Parathyroid adenoma (tissue), 2 donors: ENCODE results near the gene ARHGAP8.

ENCODE experiments used
- H2AFZ ChIP-seq: fragments of 300-600 bp; sonication (generic); one replicate; pipeline ENCODE4 v1.7.0; 2017; ENCODE audit warnings: antibody characterized with exemption, mild to moderate bottlenecking
- H3K27ac ChIP-seq: fragments of 300-600 bp; sonication (generic); one replicate; pipeline ENCODE4 v1.7.0; 2017
- H3K27me3 ChIP-seq: fragments of 300-600 bp; sonication (generic); one replicate; pipeline ENCODE4 v1.7.0; 2017; ENCODE audit warnings: low read length; ENCODE audit not compliant: control insufficient read depth, insufficient read depth
- H3K36me3 ChIP-seq: fragments of 300-600 bp; sonication (generic); one replicate; pipeline ENCODE4 v1.7.0; 2017; ENCODE audit warnings: low read length; ENCODE audit not compliant: control insufficient read depth, insufficient read depth
- H3K4me1 ChIP-seq: fragments of 300-600 bp; sonication (generic); one replicate; pipeline ENCODE4 v1.7.0; 2017; ENCODE audit warnings: control low read depth
- H3K4me2 ChIP-seq: fragments of 300-600 bp; sonication (generic); one replicate; pipeline ENCODE4 v1.7.0; 2017; ENCODE audit warnings: low read length
- H3K4me3 ChIP-seq: fragments of 300-600 bp; sonication (generic); one replicate; pipeline ENCODE4 v1.7.0; 2017; ENCODE audit warnings: low read depth, low read length
- H3K79me2 ChIP-seq: fragments of 300-600 bp; sonication (generic); one replicate; pipeline ENCODE4 v1.7.0; 2017; ENCODE audit warnings: control low read depth
- H3K9ac ChIP-seq: fragments of 300-600 bp; sonication (generic); one replicate; pipeline ENCODE4 v1.7.0; 2017; ENCODE audit warnings: mild to moderate bottlenecking
- H3K9me3 ChIP-seq: fragments of 300-600 bp; sonication (generic); one replicate; pipeline ENCODE4 v1.7.0; 2017; ENCODE audit warnings: low read length; ENCODE audit not compliant: control insufficient read depth
- TF ChIP-seq, protein P1 (sequence below): fragments of 300-600 bp; sonication (generic); IDR thresholded peaks from one replicate; pipeline ENCODE4 v1.7.0; 2017; ENCODE audit warnings: antibody characterized with exemption, mild to moderate bottlenecking
- donor health status: primary hyperparathyroidism.

ARHGAP8 gene

DNA sequence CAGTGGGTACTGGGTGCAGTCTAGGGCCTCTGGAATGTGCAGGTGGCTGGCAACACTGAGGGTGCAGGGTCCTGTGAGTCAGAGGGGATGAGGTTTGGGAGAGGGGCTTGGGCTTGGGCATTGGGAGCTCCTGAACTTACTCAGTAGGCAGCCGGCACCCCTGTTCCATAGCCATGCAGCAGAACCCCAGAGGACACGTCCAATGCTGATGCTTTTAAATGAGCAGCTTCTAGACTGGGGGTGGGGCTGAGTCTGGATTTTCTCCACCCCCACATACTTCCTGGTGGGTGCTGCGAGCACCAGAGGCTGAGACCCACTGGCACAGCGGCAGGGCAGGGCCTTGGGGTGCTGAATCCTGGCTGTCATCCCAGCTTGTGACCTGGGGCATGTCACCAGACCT, 71.4 kb downstream of the ARHGAP8 start:
- Histone ChIP-seq H3K27me3 (no peaks in the 10 kb centered on the region), H2AFZ (no peak overlapping the region)

DNA sequence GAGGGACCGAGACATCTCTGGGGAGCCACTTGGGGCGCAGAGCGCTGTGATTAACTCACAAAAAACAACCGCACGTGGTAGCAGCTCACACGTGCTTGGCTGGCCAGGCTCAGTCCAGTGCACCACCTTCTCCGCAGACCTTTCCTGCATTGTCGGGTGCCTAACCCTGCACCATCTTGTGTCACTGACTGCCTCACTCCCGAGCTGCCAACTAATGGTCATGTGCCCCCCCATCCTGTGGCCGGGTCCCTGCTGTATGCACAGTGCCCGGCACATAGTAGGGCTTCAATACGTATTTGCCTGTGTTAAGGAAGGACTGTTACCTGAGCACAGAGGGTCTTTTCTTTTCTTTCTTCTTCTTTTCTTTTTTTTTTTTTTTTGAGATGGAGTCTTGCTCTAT, 71.9 kb downstream of the ARHGAP8 start:
- no peaks in the 10 kb centered on the region for H3K79me2 ChIP-seq
- H3K4me3 ChIP-seq: no peak overlapping the region
- H3K27me3 ChIP-seq: no peaks in the 10 kb centered on the region
- no peaks in the 10 kb centered on the region for H3K36me3 ChIP-seq
- H3K4me1 ChIP-seq: no peaks in the 10 kb centered on the region
- H3K9ac ChIP-seq: no peak overlapping the region
- TF ChIP-seq, protein P1, sequence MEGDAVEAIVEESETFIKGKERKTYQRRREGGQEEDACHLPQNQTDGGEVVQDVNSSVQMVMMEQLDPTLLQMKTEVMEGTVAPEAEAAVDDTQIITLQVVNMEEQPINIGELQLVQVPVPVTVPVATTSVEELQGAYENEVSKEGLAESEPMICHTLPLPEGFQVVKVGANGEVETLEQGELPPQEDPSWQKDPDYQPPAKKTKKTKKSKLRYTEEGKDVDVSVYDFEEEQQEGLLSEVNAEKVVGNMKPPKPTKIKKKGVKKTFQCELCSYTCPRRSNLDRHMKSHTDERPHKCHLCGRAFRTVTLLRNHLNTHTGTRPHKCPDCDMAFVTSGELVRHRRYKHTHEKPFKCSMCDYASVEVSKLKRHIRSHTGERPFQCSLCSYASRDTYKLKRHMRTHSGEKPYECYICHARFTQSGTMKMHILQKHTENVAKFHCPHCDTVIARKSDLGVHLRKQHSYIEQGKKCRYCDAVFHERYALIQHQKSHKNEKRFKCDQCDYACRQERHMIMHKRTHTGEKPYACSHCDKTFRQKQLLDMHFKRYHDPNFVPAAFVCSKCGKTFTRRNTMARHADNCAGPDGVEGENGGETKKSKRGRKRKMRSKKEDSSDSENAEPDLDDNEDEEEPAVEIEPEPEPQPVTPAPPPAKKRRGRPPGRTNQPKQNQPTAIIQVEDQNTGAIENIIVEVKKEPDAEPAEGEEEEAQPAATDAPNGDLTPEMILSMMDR: no peak
- H3K9me3 ChIP-seq: no peaks in the 10 kb centered on the region
- H3K4me2 ChIP-seq: no peak overlapping the region
- H3K27ac ChIP-seq: no peak overlapping the region
- no peak overlapping the region for H2AFZ ChIP-seq

More for the DNA sequence above, 71.4 kb downstream of the ARHGAP8 start:
- no peaks in the 10 kb centered on the region for H3K4me1 ChIP-seq
- TF ChIP-seq, protein P1: no peak
- no peak overlapping the region for H3K9ac ChIP-seq
- no peak overlapping the region for H3K27ac ChIP-seq
- H3K9me3 ChIP-seq: no peaks in the 10 kb centered on the region
- H3K36me3 ChIP-seq: no peaks in the 10 kb centered on the region
- H3K4me3 ChIP-seq: no peak overlapping the region
- no peak overlapping the region for H3K4me2 ChIP-seq
- no peaks in the 10 kb centered on the region for H3K79me2 ChIP-seq

DNA sequence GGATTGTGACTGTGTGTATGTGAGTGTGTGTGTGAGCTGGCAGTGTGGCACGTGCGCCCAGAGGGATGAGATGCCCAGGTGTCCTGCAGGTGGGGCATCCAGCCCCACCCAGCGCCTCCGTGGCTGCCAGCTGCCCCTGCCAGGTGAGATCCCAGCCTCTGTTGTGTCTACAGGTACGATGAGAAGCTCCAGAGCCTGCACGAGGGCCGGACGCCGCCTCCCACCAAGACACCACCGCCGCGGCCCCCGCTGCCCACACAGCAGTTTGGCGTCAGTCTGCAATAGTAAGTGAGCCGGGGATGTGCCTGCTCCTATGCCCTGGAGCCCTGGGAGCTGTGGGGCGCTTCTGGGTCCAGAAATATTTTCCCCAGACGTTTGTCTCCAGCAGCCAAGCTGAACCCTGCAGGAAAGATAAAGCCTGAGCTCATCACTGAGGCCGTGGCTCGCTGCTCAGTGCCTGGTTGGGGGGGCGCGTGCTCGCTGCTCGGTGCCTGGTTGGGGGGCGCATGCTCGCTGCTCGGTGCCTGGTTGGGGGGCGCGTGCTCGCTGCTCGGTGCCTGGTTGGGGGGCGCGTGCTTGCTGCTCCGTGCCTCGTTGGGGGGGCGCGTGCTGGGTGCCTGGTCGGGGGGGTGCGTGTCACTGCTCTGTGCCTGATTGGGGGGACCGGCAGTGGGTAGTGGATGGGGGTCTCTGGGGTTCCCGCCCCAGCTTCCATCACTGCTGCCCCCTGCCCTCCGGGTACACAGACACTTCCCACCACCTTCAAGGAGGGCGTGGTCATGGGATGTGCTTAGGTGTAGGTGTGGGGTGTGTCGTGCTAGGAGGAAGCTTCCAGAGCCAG, 73.2 kb downstream of the ARHGAP8 start:
- H3K4me1 ChIP-seq: no peaks in the 10 kb centered on the region
- no peak overlapping the region for H3K9ac ChIP-seq
- H3K9me3 ChIP-seq: no peaks in the 10 kb centered on the region
- H2AFZ ChIP-seq: no peak overlapping the region
- no peaks in the 10 kb centered on the region for H3K79me2 ChIP-seq
- no peak overlapping the region for H3K4me3 ChIP-seq
- H3K27me3 ChIP-seq: no peaks in the 10 kb centered on the region
- no peaks in the 10 kb centered on the region for H3K36me3 ChIP-seq
- H3K4me2 ChIP-seq: no peak overlapping the region
- H3K27ac ChIP-seq: no peak overlapping the region
- TF ChIP-seq, protein P1: no peak

DNA sequence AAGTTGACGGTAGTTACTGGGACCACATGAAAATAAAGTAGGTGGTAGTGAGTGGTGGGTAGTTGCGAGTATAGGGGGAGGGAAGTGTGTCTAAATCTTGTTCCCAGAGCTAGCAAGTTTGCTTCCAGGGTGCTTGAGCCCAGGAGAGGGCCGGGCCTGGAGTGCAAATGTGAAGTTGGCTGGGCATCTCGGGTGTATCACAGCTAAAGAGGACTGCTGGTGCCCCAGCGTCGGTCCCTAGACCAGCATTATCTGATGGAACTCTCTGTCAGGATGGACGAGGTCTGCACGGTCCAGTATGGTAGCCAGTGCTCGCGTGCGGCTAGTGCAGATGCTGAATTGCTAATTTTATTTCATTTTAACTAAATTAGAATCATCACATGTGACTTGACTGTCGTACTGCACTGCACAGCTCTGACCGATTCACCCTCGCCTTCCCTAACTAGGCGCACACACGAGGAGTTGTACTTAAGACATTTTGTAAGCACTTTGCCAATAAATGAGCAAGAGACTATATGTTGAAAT, 75.4 kb downstream of the ARHGAP8 start:
- no peaks in the 10 kb centered on the region for H3K4me1 ChIP-seq
- no peak overlapping the region for H3K9ac ChIP-seq
- TF ChIP-seq, protein P1: no peak

DNA sequence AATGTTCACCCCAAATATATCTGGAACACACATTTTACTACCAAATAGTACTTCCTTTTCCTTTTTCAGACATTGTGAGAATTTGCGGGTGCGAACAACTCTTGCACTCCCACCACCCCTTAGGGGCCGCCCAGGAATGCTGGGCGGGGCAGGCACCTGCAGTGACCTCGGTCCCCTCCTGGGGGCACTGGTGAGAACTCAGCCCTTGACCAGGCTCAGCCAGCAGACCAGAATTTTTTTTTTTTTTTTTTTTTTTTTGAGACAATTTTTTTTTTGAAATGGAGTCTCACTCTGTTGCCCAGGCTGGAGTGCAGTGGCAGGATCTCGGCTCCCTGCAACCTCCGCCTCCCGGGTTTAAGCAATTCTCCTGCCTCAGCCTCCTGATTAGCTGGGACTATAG, 75.8 kb downstream of the ARHGAP8 start:
- no peaks in the 10 kb centered on the region for H3K27me3 ChIP-seq
- no peaks in the 10 kb centered on the region for H3K36me3 ChIP-seq
- H3K9me3 ChIP-seq: no peaks in the 10 kb centered on the region
- no peaks in the 10 kb centered on the region for H3K4me1 ChIP-seq
- TF ChIP-seq, protein P1: no peak
- no peak overlapping the region for H3K9ac ChIP-seq
- H2AFZ ChIP-seq: no peak overlapping the region
- no peak overlapping the region for H3K4me3 ChIP-seq
- no peak overlapping the region for H3K4me2 ChIP-seq
- no peaks in the 10 kb centered on the region for H3K79me2 ChIP-seq
- no peak overlapping the region for H3K27ac ChIP-seq

More for the DNA sequence above, 75.4 kb downstream of the ARHGAP8 start:
- H3K36me3 ChIP-seq: no peaks in the 10 kb centered on the region
- H3K27ac ChIP-seq: no peak overlapping the region
- no peak overlapping the region for H2AFZ ChIP-seq
- H3K9me3 ChIP-seq: no peaks in the 10 kb centered on the region
- no peak overlapping the region for H3K4me2 ChIP-seq
- no peaks in the 10 kb centered on the region for H3K79me2 ChIP-seq
- H3K27me3 ChIP-seq: no peaks in the 10 kb centered on the region
- no peak overlapping the region for H3K4me3 ChIP-seq
